Measurements from ENCODE around the gene SPC24.

Gene SPC24

DNA sequence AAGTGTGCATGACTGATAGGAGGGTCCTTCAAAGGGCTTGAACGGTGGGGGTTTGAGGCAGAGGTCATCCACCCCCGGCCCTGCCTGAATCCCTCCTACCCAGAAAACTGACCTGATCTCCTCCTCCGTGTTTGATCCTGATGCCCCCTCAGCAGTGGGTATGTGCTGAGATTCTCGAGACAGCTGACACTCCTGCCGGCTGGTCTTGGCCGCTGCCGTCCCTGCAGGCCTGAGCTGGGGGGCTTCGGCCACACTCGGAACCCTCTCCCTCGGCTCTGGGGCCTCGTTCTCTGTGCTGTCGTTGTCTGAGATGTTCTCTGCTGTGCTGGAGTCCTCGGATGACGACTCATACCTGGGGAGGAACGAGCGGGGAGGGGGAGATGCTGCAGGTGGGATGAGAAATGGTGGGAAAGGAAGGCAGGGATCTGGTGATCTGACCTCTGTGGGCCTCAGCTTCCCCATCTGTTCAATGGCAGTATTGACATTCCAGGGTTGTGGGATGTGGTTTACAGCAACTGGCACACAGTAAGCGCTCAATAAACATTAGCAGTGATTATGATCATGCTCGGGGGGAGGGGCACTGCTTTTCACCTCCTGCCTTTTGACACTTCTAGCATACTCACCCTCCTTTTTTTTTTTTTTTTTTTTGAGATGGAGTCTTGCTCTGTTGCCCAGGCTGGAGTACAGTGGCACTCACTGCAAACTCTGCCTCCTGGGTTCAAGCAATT, 21.0 kb upstream of the SPC24 start:
- no peak for DNase-seq (ENCODE audit: low read depth, low spot score)
- no peak overlapping the region for H3K4me3 ChIP-seq (ENCODE audit: low read depth, low read length)
- POLR2A ChIA-PET: no interaction called here
- CTCF ChIA-PET: no interaction called here
- TF ChIP-seq CTCF (IDR thresholded peaks at IDR 0.05; ENCODE audit: insufficient read depth, low read length, missing control alignments): no peak

- ChIA-PET CTCF (no interaction called here), POLR2A (no interaction called here)
- no peak for DNase-seq (ENCODE audit: low read depth, low spot score)
- TF ChIP-seq CTCF (IDR thresholded peaks at IDR 0.05; ENCODE audit: insufficient read depth, low read length, missing control alignments): no peak
- no peak overlapping the region for H3K4me3 ChIP-seq (ENCODE audit: low read depth, low read length)
These were observed 20.3 kb upstream of the SPC24 start for GRCh38 chr19:11175920-11176319.

- no peak for TF ChIP-seq CTCF (IDR thresholded peaks at IDR 0.05; ENCODE audit: insufficient read depth, low read length, missing control alignments)
- H3K4me3 ChIP-seq (ENCODE audit: low read depth, low read length): no peak overlapping the region
- POLR2A ChIA-PET: interaction anchor here (1.2 kb wide), 1 partner anchor 35 kb away, joined by 3 read pairs; no protein-coding TSS in a partner anchor
- DNase-seq (ENCODE audit: low read depth, low spot score): no peak
- CTCF ChIA-PET: no interaction called here
These were observed 18.8 kb upstream of the SPC24 start for GRCh38 chr19:11174336-11174735.

DNA sequence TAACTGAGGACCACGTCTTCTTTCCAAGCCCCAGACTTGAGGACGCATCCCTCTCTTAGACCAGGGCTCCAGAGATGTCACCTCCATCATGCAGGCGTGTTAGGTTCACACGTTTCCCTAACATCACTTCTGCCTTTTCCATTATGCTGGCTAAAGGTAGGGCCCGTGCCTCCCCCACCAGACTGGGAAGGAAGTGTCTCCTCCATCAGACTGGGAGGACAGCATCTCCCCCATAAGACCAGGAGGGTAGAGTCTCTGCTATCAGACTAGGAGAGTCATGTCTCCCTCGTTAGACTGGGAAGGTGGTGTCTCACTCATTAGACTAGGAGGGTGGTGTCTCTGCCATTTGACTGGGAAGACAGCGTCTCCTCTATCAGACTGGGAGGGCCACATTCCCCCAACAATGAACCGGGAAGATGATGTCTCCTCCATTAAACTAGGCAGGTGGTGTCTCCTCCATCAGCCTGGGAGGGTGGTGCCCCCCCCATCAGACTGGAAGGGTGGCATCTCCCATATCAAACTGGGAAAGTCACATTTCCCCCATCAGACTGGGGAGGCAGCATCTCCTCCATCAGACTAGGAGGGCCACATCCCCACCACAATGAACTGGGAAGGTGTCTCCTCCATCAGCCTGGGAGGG, 18.1 kb upstream of the SPC24 start:
- ChIA-PET POLR2A (no interaction called here), CTCF (no interaction called here)
- no peak for TF ChIP-seq CTCF (IDR thresholded peaks at IDR 0.05; ENCODE audit: insufficient read depth, low read length, missing control alignments)
- no peak for DNase-seq (ENCODE audit: low read depth, low spot score)
- H3K4me3 ChIP-seq (ENCODE audit: low read depth, low read length): no peak overlapping the region

- POLR2A ChIA-PET: no interaction called here
- no peak for DNase-seq (ENCODE audit: low read depth, low spot score)
- TF ChIP-seq CTCF (IDR thresholded peaks at IDR 0.05; ENCODE audit: insufficient read depth, low read length, missing control alignments): no peak
- H3K4me3 ChIP-seq (ENCODE audit: low read depth, low read length): no peak overlapping the region
- CTCF ChIA-PET: no interaction called here
These were observed 17.0 kb upstream of the SPC24 start for GRCh38 chr19:11172576-11172975.

- CTCF ChIA-PET: interaction anchor here (0.7 kb wide), 1 partner anchor 9 kb away, joined by 3 read pairs; no protein-coding TSS in a partner anchor
- no peak overlapping the region for H3K4me3 ChIP-seq (ENCODE audit: low read depth, low read length)
- no peak for DNase-seq (ENCODE audit: low read depth, low spot score)
- POLR2A ChIA-PET: no interaction called here
- TF ChIP-seq CTCF (IDR thresholded peaks at IDR 0.05; ENCODE audit: insufficient read depth, low read length, missing control alignments): no peak
These were observed 15.6 kb upstream of the SPC24 start for GRCh38 chr19:11171144-11171543.
